Measurements from ENCODE around the gene GALNT9.
"Not testable (repeated sequence)": the region's sequence is repeated elsewhere in the genome, so short reads cannot be mapped to it uniquely, and the experiment has no call there.

Gene GALNT9

DNA sequence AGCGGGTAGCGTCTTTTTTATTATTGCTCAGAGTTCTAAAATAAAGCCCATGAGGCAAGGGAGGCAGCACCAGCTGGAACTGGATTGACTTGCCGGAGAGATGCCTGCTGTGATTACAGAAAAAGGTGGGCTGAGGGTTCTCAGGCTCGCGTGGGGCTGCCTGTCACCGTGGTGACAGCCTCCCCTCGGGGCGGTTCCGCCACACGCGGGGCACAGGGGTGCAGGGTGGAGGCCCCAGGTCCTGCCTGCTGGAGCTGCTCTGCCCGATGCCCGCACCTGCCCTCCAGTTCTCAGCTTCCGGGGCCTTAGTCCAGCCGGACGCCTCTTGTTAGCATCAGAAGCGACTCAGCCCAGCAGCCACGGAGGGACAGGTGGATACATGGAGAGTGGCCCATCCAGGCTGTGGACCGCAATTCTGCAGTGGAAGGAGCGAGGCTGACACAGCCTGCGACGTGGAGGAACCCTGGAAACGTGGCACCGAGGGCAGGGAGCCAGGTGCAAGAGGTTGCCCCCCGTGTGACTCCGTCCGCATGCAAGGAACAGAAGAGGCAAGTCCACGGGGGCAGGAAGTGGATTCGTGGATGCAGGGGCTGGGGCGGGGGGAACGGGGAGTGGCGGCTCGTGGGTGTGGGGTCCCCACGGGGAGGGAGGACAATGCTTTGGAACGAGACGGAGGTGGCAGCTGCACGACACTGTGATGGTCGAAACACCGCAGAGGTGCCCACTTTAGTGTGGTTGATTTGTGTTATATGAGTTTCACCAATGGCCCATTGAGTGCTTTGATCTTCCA lies 79.5 kb downstream of the GALNT9 start:
- no peak for DNase-seq (ENCODE audit: low read depth)

DNA sequence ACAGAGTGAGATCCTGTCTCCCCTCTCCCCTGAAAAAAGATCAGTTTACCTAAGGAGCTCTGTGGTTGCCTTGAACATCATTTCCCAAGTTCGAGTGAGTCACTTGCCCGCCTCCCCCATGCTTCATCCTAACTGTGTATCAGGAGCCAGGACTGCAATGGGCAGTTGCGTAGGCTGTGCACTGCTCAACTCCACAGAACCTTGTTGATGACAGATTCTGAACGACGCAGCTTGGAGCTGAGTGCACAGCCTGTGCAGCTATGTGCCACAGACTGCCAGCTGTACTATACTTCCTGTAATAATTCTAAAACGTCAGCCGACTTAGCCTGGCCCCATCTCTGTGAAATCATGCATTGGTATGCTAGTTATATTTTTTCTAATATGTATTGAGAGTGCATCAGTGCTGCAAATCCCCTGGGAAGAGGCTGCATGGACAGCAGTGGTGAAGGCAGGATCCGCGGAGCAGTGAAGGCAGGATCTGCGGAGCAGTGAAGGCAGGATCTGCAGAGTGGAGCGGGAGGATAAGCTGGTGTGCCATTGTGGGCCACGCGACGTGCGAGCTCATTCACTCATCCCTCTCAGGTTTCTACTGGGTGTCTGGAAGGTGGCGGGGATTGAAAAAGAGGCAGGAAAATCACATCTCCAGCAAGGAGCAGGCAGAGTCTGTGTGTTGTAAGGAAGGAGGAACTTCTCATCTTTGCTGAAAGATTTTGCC lies 80.8 kb downstream of the GALNT9 start:
- DNase-seq (ENCODE audit: low read depth), result no peak

DNA sequence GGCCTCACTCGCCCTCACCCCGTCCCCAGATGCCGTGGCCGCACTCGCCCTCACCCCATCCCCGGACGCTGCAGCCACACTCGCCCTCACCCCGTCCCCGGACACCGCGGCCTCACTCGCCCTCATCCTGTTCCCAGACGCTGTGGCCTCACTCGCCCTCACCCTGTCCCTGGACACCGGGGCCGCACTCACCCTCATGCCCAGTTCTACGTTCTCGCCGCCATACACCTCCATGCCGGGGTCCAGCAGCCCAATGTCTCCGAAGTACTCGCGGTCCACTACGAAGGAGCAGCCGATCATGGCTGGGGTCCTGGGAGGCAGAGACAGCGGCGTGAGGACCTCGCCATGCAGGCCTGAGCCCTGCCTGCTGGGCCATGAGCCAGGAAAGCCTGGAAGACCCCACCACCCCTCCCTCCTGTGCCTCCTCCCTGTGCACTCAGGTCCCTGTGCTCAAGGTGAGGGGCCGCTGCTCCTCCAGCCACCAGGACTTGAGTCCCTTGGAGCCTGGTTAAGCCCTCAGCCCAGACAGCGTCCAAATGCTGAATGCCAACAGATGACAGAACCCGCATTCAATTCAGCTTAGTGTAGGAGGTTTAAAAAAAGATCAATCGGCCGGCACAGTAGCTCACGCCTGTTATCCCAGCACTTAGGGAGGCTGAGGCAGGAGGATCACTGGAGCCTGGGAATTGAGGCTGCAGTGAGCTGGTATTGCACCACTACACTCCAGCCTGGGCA lies 81.5 kb downstream of the GALNT9 start:
- no peak for DNase-seq (ENCODE audit: low read depth)

DNA sequence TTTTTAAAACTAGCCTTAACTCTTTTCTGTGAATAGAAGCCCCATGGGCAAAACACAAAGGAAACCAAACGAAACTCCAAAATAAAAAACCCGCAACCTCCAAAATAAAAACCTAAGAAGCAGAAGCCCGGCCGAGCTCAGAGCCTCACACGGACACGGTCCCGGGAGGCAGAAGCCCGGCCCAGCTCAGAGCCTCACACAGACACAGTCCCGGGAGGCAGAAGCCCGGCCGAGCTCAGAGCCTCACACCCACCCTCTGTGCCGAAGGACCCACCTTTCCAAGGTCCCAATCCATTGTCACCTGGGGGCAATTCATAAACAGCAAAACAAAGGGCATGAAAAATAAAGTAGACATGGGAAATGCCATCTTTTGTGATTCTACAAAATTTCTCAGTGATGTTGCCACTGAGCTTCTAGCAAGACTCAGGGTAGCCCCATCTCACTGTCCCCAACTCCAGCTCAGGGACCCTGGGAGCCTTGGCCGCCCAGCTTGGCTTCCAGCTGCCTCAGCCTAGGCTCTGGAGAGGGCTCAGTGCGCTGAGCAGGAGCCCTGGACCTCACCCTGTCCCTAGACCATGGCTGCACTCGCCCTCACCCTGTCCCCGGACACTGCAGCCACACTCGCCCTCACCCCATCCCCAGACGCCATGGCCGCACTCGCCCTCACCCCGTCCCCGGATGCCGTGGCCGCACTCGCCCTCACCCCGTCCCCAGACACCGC lies 82.2 kb downstream of the GALNT9 start:
- no peak for DNase-seq (ENCODE audit: low read depth)

DNA sequence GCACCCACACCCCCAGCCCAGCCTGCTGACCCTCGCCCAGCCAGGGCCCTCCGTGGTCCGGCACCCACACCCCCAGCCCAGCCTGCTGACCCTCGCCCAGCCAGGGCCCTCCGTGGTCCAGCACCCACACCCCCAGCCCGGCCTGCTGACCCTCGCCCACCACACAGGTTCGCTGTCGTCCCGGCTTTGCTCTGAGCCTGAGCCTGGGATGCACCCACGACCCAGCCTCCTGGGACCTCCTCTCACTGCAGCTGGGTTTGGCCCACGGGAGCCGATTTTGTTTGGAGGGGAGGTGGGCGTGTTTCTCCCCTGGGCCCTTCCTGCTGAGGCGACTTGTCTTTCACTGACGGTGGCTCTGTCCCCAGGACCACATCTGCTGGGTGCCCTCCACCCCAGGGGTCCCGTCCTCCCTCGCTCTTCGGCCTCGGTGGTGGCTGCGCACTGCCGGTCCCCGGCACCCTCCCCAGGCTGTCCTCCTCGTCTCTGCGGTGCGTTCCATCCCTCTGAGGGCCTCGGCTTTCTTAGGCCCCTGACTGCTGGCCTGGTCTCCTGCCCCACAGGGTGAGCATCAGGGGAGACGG lies 83.8 kb downstream of the GALNT9 start:
- no peak for DNase-seq (ENCODE audit: low read depth)

DNA sequence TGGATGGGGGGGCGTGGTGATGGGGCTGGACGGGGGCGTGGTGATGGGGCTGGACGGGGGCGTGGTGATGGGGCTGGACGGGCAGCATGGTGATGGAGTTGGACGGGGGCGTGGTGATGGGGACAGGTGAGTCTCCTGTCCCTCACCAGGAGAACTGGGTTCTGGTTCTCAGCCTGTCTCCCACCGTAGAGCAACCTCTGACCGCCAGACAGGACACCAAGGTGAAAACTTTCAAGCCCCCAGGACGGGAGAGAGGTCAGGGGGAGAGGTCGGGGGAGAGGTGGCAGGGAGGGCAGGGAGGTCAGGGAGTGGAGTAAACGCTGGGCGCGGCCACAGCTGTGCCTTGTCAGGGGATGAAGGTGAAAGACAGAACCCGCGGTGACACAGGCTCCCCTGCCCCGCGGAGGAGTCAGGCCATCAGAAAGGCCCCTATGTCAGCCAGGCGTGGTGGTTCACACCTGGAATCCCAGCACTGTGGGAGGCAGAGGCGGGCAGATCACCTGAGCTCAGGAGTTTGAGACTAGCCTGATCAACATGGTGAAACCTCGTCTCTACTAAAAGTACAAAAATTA lies 84.6 kb downstream of the GALNT9 start:
- no peak for DNase-seq (ENCODE audit: low read depth)

DNA sequence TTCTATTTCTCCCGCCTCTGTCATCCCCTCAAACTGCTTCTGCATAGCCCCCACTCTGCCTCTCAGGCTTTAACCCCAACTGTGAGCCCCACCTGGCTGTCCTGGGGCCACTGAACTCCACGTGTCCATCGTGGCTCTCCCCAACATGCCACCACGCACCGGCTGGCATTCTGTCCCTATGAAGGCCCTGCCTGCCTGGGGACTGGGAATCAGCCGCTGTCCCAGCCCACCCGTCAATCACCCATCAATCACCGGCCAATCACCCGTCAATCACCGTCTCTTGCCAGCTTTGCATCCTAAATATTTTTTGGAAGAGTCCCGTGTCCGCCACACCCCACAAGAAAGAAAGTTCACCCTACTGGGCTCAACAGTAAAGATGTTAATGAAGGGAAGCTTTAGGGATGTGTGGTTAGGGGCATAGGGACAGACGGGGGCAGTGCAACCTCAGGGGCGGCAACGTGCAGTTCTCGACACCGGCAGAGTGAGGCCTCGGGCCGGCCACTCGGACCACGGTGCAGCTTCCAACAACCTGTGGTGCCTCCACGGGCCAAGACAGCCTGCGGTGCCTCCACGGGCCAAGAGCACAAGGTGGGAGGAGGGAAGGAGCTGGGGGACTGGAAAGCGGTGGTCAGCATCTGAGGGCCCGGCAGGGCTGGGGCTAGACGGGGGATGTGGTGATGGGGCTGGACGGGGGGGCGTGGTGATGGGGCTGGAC lies 85.6 kb downstream of the GALNT9 start:
- DNase-seq (ENCODE audit: low read depth), result no peak

DNA sequence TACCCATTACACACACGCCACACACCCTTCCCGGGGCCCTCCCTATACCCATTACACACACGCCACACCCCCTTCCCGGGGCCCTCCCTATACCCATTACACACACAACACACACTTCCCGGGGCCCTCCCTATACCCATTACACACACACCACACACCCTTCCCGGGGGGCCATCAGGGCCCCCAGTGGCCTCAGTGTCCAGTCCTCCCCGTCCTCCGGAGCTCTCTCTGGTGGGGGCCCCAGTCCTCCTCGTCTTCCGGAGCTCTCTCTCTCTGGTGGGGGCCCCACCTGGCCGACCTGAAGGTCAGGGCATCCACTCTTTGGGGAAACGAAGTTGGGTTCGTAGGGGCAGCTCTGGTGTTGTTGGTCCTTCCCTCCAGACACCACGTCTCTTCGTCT lies 86.2 kb downstream of the GALNT9 start:
- not testable (repeated sequence) for DNase-seq (ENCODE audit: low read depth)

DNA sequence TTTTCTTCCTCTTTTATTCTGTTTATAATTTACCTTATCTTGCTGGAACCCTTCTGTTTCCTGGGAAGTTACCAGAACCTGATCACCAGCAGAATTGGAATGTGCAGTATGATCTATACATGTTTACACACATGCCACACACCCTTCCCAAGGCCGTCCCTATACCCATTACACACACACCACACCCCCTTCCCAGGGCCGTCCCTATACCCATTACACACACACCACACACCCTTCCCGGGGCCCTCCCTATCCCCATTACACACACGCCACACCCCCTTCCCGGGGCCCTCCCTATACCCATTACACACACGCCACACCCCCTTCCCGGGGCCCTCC lies 88.8 kb downstream of the GALNT9 start:
- DNase-seq (ENCODE audit: low read depth), result not testable (repeated sequence)

DNA sequence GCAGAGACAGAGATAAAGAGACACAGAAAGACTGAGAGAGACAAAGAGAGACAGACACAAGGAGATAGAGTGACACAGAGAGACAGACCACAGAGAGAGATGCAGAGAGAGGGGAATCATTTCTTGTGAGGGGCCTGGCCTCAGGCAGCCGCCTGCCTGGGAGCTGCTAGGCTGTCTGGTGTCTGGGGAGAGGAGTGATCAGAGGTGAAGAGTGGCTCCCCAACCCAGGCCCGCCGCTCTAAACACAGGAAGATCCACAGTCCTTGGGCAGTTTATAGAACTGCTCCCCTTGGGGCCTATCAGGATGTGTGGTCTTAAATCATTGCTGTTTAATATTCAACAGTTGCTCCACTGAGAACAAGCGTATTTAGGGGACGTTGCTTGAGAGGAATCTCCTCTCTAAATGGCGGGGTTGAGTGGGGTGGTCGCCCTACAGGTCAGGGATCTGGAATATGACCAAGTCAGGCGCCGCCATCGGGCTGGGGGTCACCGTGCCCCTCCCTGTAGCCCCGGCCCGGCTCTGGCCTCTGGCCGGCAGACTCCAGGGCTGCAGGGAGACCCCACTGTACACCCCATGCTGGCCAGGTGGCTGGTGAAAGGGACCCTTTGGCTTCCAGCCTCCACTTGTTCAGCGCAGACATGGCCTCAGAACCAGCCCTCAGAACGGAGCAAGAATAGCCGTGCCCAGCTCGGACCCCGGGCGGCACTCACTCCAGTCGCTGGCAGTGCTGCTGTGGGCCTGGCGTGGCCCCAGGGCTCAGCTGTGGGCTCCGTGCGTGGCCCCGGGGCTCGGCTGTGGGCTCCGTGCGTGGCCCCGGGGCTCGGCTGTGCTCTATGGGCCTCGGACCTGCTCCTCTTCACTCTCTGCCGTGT lies 89.4 kb downstream of the GALNT9 start:
- DNase-seq (ENCODE audit: low read depth), result no peak

DNA sequence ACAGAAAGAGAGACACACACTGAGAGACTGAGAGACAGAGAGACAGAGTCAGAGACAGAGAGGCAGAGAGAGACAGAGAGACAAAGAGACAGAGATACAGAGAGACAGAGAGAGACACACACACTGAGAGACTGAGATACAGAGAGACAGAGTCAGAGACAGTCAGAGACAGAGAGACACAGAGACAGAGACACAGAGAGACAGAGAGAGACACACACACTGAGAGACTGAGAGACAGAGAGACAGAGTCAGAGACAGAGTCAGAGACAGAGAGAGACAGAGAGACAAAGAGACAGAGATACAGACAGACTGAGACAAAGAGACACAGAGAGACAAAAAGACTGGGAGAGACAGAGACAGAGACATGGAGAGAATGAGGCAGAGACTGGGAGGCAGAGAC lies 90.0 kb downstream of the GALNT9 start:
- DNase-seq (ENCODE audit: low read depth), result no peak

DNA sequence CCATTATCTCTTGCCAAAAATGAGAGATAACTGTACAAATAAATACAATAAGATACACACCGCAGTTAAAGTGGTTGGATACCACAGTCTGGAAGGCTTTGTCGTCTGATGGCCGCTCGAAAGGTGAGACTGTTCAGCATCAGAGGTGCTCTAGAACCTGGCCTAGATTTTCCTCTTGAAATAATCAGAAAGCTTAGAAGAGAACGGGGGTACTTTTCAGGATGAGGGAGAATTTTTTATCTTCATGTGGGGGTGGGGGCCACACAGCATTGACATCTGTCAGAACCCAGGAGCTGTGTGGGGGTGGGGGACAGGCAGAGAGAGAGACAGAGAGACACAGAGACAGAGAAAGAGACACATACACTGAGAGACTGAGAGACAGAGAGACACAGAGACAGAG lies 90.5 kb downstream of the GALNT9 start:
- no peak for DNase-seq (ENCODE audit: low read depth)

DNA sequence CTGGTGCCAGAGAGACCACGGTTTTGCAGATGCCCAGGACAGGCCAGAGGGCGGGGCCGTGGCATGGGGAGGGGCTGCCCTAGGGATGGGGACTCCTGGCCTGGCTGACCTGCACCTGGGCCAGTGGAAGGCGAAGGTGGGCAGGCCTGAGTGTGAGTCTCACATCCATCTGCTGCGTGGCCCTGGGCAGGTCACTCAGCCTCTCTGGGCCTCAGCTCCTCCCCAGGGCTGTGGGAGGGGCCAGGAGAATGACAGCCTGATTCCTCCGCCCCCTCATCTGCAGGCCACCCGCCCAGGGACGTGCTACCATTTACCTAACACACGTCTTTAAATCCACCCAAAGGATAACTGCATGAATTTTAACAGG lies 90.9 kb downstream of the GALNT9 start:
- no peak for DNase-seq (ENCODE audit: low read depth)

DNA sequence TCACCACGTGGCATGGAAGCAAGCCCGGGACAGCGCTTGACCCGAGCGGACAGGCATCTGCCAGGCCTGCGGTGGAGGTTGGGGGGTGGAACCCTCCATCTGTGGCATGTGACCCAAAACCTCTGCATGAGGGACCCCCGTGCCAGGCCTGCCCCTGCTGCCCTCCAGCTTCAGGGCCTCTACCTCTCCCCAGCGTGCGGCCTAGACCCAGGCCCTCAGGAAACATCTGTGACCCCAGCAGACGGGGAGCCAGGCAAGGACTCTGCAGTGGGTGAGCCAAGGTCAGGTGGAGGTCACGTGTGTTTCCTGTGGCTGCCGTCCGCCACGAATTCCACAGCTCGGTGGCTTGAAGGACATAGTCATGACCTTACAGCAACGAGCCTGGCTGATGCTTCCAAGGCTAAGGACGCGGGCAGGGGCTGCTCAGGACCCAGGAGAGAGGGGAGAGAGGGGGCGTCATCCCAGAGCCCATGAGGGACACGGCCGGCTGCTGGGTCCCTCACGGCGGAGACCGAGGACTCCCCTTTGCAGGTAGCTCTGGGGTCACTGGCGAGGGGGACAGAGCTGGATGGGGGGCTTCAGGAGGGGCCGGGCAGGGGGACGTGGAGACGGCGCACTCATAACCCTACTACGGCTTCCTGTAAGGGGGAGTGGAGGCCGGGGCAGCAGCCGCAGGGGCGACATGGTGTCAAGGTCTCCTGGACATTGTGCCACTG lies 91.5 kb downstream of the GALNT9 start:
- DNase-seq (ENCODE audit: low read depth), result no peak

DNA sequence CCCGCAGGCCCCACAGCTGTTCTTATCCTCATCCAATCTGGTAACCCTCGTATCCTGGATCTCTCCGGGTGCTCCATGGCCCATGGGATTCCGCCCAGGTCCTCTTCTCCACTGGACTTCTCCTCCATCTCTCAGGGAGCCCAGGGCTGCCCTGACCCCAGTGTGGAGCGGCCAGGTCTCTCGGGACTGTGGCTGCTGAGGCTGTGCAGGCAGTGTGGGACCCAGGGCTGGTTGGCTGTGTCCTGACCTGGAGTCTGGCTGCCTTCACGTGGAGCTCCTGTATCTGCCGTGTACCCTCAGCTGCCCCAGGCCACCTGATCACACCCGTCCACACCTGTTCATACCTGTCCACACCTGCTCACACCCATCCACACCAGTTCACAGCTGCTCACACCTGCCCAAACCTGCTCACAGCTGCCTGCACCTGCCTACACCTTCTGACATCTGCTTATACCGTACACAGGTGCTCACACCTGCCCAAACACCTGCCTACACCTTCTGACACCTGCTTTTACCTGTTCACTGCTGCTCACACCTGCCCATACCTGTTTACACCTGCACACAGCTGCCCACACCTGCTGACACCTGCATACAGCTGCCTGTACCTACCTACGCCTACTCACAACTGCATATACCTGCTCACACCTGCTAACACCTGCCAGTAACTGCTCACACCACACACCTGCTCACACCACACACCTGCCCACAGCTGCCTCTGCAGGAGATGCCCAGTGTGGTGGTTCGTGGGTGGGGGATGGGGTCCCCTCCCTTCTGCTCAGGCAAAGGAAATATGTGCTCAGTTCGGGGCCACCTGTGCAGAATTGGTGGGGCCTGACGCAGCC lies 92.2 kb downstream of the GALNT9 start:
- no peak for DNase-seq (ENCODE audit: low read depth)

DNA sequence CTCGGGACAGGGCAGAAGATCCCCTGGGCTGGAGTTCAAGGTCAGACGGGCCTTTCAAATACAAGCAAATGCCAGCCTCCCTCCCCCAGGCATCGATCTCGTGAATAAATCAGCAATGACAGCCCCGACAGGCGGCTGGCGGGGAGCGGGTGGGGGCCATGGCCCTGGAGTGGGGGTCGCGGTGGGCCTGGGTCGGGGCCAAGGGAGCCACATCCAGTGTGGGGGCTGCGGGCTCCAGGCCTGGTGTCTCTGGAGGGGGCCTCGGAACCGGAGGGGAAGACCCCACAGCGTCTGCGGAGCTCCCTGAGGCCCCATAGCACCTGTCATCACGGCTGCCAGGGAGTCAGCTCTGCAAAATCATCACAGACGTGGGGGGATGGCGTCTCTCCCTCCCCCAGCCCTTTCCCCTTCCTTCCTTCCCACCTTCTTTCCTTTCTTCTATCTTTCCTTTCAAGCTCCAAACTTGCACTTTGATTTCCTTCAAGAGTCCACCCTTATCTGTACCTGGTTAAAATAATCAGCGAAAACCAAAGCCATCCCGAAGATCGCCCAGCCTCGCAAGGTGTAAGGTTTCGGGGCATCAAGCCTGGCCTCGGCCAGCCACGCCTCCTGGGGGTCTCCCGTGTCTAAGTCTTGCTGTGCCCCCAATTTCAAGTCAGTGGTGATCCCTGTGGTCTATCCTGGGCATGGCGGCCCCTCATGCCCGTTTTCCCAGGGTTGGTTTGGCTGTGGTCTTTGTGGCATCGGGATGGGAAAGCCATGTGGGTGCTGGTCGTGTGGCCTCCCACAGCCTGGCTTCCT lies 93.1 kb downstream of the GALNT9 start:
- no peak for DNase-seq (ENCODE audit: low read depth)

DNA sequence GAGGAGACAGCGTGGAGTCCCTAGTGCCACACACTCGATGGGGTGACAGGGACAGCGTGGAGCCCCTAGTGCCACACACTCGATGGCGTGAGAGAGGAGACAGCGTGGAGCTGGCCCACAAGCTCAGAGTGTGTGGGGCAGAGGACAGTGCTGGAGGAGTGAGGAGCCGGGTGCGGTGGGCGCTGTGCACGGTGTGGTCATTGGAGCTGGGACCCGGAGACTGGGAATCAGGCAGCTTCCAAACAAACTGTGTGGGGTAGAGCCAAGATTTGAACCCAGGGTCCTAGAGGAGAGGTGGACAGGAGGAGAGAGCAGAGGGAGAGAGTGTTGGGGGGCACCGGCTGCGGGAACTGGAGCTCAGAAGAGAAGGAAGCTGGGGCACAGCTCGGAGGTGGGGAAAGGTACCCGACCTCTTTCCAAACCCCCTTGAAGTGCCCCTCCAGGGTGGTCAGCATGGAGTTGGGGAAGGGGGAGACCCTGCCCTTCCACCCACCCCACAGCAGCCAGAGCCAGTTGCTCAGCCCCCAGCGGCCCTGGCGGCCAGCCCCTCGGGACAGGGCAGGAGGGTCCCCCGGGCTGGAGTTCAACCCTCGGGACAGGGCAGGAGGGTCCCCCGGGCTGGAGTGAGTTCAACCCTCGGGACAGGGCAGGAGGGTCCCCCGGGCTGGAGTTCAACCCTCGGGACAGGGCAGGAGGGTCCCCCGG lies 94.1 kb downstream of the GALNT9 start:
- DNase-seq (ENCODE audit: low read depth), result no peak

Data from stimulated activated CD4-positive, alpha-beta T cell treated with anti-CD3 and anti-CD28 coated beads, Interleukin-2, amount 100 ng/mL, for 4 hours (primary cell).